Stimulated activated naive CD4-positive, alpha-beta T cell treated with Interleukin-2 at 50 U/mL for 16 hours (primary cell): ENCODE data around the gene SUGP1.

Source experiments
- DNase-seq: peaks from one replicate; lab custom pipeline; 2025; lab: John Stamatoyannopoulos, UW

SUGP1 gene

DNA sequence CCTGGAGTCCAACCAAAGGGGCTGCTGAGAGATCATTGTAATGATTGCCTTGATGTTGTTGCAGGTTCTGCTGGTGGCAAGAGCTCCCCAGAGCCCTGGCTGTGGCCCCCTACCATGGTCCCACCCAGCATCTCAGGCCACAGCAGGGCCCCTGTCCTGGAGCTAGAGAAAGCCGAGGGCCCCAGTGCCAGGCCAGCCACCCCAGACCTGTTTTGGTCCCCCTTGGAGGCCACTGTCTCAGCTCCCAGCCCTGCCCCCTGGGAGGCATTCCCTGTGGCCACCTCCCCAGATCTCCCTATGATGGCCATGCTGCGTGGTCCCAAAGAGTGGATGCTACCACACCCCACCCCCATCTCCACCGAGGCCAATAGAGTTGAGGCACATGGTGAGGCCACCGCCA is 93.1 kb downstream of the SUGP1 start:
- no peak for DNase-seq

DNA sequence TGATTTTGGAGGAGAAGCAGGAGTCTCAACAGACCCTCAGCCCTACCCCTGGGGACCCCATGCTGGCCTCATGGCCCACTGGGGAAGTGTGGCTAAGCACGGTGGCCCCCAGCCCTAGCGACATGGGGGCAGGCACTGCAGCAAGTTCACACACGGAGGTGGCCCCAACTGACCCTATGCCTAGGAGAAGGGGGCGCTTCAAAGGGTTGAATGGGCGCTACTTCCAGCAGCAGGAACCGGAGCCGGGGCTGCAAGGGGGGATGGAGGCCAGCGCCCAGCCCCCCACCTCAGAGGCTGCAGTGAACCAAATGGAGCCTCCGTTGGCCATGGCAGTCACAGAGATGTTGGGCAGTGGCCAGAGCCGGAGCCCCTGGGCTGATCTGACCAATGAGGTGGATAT is 93.6 kb downstream of the SUGP1 start:
- DNase-seq = no peak

GRCh38 chr19:19226204-19226603 is 94.1 kb downstream of the SUGP1 start:
- DNase-seq = no peak
